GM12878 (cell line): ENCODE results near the gene ERC2.

Experiments
- KDM1A ChIP-seq: fragments of 200-600 bp; sonication (generic); IDR thresholded peaks from 2 replicates; pipeline ENCODE4 v1.6.1; 2016; ENCODE audit warnings: borderline replicate concordance
- NRF1 ChIP-seq: conservative IDR thresholded peaks from 2 replicates; pipeline ENCODE4 v1.6.1; 2011; ENCODE audit warnings: mild to moderate bottlenecking, low read depth, low read length, improper control_type of control experiment
- RELA ChIP-seq: fragments of 450-650 bp; IDR thresholded peaks from 2 replicates; pipeline ENCODE4 v1.8.0; 2014; ENCODE audit warnings: borderline replicate concordance; ENCODE audit not compliant: partially characterized antibody
- RFX5 ChIP-seq: IDR thresholded peaks from 2 replicates; pipeline ENCODE4 v1.6.1; 2011; ENCODE audit warnings: low read depth, low read length, improper control_type of control experiment
- SMC3 ChIP-seq: IDR thresholded peaks from 2 replicates; pipeline ENCODE4 v1.6.1; 2011; ENCODE audit warnings: low read length, improper control_type of control experiment, borderline replicate concordance
- TARDBP ChIP-seq: IDR thresholded peaks from 2 replicates; pipeline ENCODE4 v1.6.1; 2016; ENCODE audit warnings: borderline replicate concordance
- TF ChIP-seq, protein P1 (sequence below): IDR thresholded peaks from 2 replicates; pipeline ENCODE4 v1.6.1; 2012; ENCODE audit warnings: mild to moderate bottlenecking, low read depth, low read length

- TF ChIP-seq RFX5 (no peak), TARDBP (no peak), KDM1A (no peak), RELA (no peak), NRF1 (no peak), SMC3 (no peak)
- TF ChIP-seq, protein P1, sequence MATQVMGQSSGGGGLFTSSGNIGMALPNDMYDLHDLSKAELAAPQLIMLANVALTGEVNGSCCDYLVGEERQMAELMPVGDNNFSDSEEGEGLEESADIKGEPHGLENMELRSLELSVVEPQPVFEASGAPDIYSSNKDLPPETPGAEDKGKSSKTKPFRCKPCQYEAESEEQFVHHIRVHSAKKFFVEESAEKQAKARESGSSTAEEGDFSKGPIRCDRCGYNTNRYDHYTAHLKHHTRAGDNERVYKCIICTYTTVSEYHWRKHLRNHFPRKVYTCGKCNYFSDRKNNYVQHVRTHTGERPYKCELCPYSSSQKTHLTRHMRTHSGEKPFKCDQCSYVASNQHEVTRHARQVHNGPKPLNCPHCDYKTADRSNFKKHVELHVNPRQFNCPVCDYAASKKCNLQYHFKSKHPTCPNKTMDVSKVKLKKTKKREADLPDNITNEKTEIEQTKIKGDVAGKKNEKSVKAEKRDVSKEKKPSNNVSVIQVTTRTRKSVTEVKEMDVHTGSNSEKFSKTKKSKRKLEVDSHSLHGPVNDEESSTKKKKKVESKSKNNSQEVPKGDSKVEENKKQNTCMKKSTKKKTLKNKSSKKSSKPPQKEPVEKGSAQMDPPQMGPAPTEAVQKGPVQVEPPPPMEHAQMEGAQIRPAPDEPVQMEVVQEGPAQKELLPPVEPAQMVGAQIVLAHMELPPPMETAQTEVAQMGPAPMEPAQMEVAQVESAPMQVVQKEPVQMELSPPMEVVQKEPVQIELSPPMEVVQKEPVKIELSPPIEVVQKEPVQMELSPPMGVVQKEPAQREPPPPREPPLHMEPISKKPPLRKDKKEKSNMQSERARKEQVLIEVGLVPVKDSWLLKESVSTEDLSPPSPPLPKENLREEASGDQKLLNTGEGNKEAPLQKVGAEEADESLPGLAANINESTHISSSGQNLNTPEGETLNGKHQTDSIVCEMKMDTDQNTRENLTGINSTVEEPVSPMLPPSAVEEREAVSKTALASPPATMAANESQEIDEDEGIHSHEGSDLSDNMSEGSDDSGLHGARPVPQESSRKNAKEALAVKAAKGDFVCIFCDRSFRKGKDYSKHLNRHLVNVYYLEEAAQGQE: no peak
Observed at GRCh38 chr3:55525436-55525835, 942.8 kb downstream of the ERC2 start.
